Amygdala (tissue), 56 donors: Measurements from ENCODE around the gene PCDHB13.
"Not testable (repeated sequence)": the region's sequence is repeated elsewhere in the genome, so short reads cannot be mapped to it uniquely, and the experiment has no call there.

Experiments
- DNase-seq, 56 donors: peaks; one replicate each; lab custom pipeline; 2025; lab: John Stamatoyannopoulos, UW

The PCDHB13 gene

DNA sequence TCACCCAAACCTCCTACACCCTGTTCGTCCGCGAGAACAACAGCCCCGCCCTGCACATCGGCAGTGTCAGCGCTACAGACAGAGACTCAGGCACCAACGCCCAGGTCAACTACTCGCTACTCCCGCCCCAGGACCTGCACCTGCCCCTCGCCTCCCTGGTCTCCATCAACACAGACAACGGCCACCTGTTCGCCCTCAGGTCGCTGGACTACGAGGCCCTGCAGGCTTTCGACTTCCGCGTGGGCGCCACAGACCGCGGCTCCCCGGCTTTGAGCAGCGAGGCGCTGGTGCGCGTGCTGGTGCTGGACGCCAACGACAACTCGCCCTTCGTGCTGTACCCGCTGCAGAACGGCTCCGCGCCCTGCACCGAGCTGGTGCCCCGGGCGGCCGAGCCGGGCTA lies 12.6 kb upstream of the PCDHB13 start:
- DNase-seq: not testable (repeated sequence)

DNA sequence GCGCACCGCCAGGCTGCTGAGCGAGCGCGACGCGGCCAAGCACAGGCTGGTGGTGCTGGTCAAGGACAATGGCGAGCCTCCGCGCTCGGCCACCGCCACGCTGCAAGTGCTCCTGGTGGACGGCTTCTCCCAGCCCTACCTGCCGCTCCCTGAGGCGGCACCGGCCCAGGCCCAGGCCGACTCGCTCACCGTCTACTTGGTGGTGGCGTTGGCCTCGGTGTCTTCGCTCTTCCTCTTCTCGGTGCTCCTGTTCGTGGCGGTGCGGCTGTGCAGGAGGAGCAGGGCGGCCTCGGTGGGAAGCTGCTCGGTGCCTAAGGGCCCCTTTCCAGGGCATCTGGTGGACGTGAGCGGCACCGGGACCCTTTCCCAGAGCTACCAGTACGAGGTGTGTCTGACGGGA lies 12.1 kb upstream of the PCDHB13 start:
- not testable (repeated sequence) for DNase-seq

DNA sequence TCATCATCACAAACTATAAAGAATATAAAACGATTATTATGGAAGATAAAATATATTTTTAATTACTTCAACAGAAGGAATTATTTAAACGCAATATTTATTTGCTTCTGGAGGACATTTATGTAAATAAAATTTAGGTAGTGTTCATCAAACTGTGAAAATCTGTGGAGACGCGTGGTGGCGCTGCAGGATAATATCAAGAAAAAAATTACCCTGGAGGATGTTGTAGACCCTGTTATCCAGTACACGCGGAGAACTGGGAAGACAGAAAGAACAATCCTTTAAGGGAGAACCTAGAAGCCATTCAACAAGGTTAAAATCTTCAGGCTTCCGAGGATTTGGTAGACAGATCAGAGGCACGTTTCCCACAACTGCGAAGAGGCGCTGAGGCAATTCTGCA lies 5.2 kb upstream of the PCDHB13 start, which contains the start of gene PCDHB12:
Gene PCDHB12, plus strand, starts transcription at position 242 of the 400 bp plus-strand sequence. CDS start 189 bp downstream, outside the sequence.
- peak in 2 of 56 donors; percentile 16 to 23 for DNase-seq

DNA sequence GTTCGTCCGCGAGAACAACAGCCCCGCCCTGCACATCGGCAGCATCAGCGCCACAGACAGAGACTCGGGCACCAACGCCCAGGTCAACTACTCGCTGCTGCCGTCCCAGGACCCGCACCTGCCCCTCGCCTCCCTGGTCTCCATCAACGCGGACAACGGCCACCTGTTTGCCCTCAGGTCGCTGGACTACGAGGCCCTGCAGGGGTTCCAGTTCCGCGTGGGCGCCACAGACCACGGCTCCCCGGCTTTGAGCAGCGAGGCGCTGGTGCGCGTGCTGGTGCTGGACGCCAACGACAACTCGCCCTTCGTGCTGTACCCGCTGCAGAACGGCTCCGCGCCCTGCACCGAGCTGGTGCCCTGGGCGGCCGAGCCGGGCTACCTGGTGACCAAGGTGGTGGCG lies 3.4 kb upstream of the PCDHB13 start:
- DNase-seq: not testable (repeated sequence)

DNA sequence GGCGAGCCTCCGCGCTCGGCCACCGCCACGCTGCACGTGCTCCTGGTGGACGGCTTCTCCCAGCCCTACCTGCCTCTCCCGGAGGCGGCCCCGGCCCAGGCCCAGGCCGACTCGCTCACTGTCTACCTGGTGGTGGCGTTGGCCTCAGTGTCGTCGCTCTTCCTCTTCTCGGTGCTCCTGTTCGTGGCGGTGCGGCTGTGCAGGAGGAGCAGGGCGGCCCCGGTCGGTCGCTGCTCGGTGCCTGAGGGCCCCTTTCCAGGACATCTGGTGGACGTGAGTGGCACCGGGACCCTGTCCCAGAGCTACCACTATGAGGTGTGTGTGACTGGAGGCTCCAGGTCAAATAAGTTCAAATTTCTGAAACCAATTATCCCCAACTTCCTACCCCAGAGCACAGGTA lies 2.9 kb upstream of the PCDHB13 start:
- not testable (repeated sequence) for DNase-seq

DNA sequence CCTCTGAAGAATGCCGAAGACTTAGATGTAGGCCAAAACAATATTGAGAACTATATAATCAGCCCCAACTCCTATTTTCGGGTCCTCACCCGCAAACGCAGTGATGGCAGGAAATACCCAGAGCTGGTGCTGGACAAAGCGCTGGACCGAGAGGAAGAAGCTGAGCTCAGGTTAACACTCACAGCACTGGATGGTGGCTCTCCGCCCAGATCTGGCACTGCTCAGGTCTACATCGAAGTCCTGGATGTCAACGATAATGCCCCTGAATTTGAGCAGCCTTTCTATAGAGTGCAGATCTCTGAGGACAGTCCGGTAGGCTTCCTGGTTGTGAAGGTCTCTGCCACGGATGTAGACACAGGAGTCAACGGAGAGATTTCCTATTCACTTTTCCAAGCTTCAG lies 864 bp downstream of the PCDHB13 start:
- not testable (repeated sequence) for DNase-seq

DNA sequence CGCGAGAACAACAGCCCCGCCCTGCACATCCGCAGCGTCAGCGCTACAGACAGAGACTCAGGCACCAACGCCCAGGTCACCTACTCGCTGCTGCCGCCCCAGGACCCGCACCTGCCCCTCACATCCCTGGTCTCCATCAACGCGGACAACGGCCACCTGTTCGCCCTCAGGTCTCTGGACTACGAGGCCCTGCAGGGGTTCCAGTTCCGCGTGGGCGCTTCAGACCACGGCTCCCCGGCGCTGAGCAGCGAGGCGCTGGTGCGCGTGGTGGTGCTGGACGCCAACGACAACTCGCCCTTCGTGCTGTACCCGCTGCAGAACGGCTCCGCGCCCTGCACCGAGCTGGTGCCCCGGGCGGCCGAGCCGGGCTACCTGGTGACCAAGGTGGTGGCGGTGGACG lies 1.8 kb downstream of the PCDHB13 start:
- DNase-seq: not testable (repeated sequence)

DNA sequence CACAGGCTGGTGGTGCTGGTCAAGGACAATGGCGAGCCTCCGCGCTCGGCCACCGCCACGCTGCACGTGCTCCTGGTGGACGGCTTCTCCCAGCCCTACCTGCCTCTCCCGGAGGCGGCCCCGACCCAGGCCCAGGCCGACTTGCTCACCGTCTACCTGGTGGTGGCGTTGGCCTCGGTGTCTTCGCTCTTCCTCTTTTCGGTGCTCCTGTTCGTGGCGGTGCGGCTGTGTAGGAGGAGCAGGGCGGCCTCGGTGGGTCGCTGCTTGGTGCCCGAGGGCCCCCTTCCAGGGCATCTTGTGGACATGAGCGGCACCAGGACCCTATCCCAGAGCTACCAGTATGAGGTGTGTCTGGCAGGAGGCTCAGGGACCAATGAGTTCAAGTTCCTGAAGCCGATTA lies 2.3 kb downstream of the PCDHB13 start:
- DNase-seq: not testable (repeated sequence)

DNA sequence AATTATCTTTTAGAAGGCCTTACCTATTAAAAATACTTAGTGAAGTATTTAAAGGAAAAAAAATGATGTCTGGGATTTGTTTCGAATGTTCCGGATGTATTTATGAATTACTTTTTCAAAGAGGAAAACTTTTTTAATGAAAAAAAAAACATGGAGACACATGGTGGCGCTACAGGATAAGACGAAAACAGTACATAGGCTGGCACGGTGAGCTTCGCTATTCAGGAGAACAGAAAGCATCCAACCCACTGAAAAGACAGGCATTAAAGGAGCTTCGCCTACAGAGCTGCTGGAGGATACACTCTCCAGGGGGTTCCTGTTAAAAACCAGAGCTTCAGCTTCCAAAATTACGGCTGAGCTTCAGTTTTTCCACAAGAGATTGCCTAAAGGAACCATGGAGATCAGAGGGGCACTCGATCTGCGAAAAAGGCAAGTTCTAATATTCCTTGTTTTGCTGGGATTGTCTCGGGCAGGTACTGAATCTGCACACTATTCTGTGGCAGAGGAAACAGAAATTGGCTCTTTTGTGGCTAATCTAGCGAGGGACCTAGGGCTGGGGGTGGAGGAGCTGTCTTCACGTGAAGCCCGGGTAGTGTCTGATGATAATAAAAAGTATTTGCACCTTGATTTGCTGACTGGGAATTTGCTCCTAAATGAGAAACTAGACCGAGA lies 9.5 kb downstream of the PCDHB13 start, which contains the start of gene PCDHB14:
Gene PCDHB14, plus strand, starts transcription at position 232 of the 672 bp plus-strand sequence. Its CDS starts 163 bp downstream, at position 395.
- no peak for DNase-seq

DNA sequence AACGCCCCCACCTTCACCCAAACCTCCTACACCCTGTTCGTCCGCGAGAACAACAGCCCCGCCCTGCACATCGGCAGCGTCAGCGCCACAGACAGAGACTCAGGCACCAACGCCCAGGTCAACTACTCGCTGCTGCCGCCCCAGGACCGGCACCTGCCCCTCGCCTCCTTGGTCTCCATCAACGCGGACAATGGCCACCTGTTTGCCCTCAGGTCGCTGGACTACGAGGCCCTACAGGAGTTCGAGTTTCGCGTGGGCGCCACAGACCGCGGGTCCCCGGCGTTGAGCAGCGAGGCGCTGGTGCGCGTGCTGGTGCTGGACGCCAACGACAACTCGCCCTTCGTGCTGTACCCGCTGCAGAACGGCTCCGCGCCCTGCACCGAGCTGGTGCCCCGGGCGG lies 11.1 kb downstream of the PCDHB13 start:
- not testable (repeated sequence) for DNase-seq

DNA sequence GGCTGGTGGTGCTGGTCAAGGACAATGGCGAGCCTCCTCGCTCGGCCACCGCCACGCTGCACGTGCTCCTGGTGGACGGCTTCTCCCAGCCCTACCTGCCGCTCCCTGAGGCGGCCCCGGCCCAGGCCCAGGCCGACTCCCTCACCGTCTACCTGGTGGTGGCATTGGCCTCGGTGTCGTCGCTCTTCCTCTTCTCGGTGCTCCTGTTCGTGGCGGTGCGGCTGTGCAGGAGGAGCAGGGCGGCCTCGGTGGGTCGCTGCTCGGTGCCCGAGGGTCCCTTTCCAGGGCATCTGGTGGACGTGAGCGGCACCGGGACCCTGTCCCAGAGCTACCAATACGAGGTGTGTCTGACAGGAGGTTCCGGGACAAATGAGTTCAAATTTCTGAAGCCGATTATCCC lies 11.7 kb downstream of the PCDHB13 start:
- DNase-seq: not testable (repeated sequence)

DNA sequence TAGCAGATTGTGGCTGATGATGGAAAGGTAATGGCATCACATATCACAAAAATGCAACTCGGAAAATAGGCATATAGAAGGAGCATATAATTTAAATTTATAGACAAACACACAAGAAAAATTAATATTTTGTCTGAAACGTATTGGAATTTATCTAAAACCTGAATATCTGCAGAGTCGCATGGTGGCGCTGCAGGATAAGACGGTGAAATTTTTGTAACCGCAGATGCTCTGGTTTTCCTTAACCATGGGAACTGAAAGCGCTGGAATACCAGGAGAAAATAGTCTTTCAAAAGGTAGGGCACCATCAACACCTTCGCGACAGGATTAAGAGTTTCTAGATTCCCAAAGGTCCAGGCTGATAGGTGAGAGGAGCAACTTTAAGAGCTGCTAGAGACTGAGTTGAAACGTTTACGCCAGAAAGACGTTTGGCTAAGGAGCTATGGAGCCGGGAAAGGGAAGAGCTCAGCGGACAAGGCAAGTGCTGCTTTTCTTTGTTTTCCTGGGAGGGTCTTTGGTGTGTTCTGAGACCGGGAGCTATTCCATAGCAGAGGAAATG lies 20.5 kb downstream of the PCDHB13 start:
- no peak for DNase-seq

DNA sequence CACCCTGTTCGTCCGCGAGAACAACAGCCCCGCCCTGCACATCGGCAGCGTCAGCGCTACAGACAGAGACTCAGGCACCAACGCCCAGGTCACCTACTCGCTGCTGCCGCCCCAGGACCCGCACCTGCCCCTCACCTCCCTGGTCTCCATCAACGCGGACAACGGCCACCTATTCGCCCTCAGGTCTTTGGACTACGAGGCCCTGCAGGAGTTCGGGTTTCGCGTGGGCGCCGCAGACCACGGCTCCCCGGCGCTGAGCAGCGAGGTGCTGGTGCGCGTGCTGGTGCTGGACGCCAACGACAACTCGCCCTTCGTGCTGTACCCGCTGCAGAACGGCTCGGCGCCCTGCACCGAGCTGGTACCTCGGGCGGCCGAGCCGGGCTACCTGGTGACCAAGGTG lies 22.2 kb downstream of the PCDHB13 start:
- not testable (repeated sequence) for DNase-seq

DNA sequence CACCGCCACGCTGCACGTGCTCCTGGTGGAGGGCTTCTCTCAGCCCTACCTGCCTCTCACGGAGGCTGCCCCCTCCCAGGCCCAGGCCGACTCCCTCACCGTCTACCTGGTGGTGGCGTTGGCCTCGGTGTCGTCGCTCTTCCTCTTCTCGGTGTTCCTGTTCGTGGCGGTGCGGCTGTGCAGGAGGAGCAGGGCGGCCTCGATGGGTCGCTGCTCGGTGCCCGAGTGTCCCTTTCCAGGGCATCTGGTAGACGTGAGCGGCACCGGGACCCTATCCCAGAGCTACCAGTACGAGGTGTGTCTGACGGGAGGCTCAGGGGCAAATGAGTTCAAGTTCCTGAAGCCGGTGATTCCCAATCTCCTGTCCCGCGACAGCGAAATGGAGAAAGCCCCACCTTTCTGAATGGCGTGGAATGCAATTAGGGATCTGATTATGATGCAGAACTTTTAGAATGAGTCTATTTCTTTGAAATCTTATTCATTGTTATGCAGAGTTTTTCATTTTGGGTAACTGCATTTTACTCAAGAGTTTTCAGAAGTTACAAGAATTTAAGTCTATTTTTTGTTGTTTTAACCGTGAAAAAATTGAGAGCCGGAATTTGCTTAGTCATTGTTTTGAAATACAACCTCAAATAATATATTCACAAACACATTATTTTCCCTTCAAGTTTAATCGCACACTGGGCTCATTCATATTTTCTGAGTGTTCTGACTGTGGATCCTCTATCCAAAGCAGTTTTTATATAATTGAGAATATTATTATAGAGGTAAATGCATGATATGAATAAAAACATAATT lies 23.0 kb downstream of the PCDHB13 start:
- no peak for DNase-seq

DNA sequence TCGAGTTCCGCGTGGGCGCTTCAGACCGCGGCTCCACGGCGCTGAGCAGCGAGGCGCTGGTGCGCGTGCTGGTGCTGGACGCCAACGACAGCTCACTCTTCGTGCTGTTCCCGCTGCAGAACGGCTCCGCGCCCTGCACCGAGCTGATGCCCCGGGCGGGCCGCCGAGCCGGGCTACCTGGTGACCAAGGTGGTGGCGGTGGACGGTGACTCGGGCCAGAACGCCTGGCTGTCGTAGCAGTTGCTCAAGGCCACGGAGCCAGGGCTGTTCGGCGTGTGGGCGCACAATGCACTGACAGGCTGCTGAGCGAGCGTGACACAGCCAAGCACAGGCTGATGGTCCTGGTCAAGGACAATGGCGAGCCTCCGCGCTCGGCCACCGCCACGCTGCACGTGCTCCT lies 27.8 kb downstream of the PCDHB13 start:
- no peak for DNase-seq

DNA sequence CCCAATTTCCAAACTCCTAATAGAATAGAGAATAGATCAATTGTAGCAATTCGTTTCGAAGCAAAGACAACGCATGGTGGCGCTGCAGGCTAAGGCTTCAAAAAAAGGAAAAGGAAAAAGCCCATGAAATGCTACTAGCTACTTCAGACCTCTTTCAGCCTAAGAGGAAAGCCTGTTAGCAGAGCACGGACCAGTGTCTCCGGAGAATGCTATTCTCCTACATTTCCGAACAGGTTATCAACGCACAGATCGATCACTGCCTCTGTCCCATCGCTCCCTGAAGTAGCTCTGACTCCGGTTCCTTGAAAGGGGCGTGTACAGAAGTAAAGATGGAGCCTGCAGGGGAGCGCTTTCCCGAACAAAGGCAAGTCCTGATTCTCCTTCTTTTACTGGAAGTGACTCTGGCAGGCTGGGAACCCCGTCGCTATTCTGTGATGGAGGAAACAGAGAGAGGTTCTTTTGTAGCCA lies 31.6 kb downstream of the PCDHB13 start, which contains the start of gene PCDHB15:
Gene PCDHB15, plus strand, starts transcription at position 146 of the 468 bp plus-strand sequence. Its CDS starts 184 bp downstream, at position 330.
- DNase-seq: peak in 13 of 56 donors; percentile 1 to 52 (median 18)

DNA sequence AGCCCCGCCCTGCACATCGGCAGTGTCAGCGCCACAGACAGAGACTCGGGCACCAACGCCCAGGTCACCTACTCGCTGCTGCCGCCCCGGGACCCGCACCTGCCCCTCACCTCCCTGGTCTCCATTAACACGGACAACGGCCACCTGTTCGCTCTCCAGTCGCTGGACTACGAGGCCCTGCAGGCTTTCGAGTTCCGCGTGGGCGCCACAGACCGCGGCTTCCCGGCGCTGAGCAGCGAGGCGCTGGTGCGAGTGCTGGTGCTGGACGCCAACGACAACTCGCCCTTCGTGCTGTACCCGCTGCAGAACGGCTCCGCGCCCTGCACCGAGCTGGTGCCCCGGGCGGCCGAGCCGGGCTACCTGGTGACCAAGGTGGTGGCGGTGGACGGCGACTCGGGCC lies 33.3 kb downstream of the PCDHB13 start:
- DNase-seq: not testable (repeated sequence)

DNA sequence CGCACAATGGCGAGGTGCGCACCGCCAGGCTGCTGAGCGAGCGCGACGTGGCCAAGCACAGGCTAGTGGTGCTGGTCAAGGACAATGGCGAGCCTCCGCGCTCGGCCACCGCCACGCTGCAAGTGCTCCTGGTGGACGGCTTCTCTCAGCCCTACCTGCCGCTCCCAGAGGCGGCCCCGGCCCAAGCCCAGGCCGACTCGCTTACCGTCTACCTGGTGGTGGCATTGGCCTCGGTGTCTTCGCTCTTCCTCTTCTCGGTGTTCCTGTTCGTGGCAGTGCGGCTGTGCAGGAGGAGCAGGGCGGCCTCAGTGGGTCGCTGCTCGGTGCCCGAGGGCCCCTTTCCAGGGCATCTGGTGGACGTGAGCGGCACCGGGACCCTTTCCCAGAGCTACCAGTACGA lies 33.7 kb downstream of the PCDHB13 start:
- DNase-seq: not testable (repeated sequence)

DNA sequence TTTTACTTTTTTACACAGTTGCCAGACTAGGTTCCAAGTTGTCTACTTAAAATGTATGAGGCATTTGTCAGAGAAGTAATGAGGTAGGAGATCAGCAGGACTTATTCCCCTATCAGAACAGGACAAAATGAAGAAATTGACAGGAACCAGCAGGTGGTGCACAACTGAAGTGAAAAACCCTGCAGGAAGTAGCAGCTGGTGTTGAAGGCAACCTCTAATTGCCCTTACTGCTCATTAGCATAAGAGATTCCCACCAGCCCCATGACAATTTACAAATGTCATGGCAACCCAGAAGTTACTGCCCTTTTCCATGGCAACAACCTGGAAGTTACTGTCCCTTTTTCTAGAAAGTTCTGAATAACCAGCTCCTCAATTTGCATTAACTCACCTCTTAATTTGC lies 36.9 kb downstream of the PCDHB13 start:
- DNase-seq: no peak

DNA sequence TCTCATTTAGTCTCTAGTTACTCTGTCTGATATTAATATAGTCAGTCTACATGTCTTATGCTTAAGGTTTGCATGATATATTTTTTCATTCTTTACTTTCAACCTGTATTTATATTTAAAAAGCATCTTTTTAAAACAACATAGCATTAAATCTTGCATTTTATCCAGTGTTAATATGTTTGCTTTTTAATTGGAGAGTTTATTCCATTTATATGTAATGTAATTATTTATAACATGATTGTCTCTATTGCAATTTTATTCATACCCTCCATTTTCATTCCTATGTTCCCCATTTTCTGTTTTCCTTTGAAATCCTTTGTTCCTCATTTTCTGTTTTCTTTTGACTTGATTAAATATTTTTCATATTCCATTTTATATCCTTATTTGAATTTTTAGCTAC lies 44.7 kb downstream of the PCDHB13 start:
- no peak for DNase-seq

DNA sequence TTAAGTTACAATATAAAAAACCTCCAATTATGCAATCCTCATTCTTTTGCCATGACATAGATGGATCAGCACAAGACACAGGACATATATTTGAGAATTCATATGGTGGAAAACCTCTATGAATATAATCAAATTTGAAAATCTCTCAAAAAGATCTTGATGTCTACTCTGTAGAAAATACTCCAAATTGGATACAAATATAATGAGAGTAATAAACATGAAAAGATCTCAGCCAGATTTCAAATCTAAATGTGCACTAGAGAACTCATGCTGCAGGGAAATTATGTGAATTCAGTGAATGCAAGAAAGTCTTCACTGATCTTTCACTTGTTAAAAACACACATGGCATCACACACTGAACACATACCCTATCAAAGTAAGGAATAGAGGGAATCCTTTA lies 45.2 kb downstream of the PCDHB13 start:
- DNase-seq: no peak
